Measurements from ENCODE around the gene CLTB.
"Not testable (repeated sequence)": the region's sequence is repeated elsewhere in the genome, so short reads cannot be mapped to it uniquely, and the experiment has no call there.

- TF ChIP-seq, protein P1, sequence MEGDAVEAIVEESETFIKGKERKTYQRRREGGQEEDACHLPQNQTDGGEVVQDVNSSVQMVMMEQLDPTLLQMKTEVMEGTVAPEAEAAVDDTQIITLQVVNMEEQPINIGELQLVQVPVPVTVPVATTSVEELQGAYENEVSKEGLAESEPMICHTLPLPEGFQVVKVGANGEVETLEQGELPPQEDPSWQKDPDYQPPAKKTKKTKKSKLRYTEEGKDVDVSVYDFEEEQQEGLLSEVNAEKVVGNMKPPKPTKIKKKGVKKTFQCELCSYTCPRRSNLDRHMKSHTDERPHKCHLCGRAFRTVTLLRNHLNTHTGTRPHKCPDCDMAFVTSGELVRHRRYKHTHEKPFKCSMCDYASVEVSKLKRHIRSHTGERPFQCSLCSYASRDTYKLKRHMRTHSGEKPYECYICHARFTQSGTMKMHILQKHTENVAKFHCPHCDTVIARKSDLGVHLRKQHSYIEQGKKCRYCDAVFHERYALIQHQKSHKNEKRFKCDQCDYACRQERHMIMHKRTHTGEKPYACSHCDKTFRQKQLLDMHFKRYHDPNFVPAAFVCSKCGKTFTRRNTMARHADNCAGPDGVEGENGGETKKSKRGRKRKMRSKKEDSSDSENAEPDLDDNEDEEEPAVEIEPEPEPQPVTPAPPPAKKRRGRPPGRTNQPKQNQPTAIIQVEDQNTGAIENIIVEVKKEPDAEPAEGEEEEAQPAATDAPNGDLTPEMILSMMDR (IDR thresholded peaks at IDR 0.05): not testable (repeated sequence)
- not testable (repeated sequence) for TF ChIP-seq POLR2A (IDR thresholded peaks at IDR 0.05)
Observed at GRCh38 chr5:176408252-176408573, 8.1 kb downstream of the CLTB start.
